Heart left ventricle (tissue), 16 donors: ENCODE data around the gene RHOT2. TPM values are rescaled to one million over a fixed set of nuclear protein-coding genes. Genes with fewer than 3 reads are reported as not detected.

Experiments used
- ATAC-seq, 4 donors: fragments of 200-7000 bp; cut with Tn5 transposase; one replicate each; pipeline ENCODE4 v1.9.1; 2020 to 2022; ENCODE audit warnings: moderate library complexity in 4 of 4, mild to moderate bottlenecking in 3 of 4, moderate number of reproducible peaks in 1 of 4
- DNase-seq, 5 donors: peaks; one replicate each; pipeline ENCODE4 v3.0.0-alpha.2; 2020
- H3K27ac ChIP-seq, 12 donors: fragments of 200-600 bp; sonication (generic) in 4 of 12; one replicate each; pipeline versions ENCODE4 v1.5.0 to v1.8.0; 2016 to 2022; ENCODE audit warnings: mild to moderate bottlenecking in 2 of 12
- H3K27me3 ChIP-seq, 9 donors: fragments of 200-600 bp; sonication (generic) in 2 of 9; one replicate each; pipeline versions ENCODE4 v1.5.1 to v1.8.0; 2016 to 2022; ENCODE audit warnings: mild to moderate bottlenecking in 3 of 9
- H3K36me3 ChIP-seq, 9 donors: fragments of 200-600 bp; sonication (generic) in 2 of 9; one replicate each; pipeline versions ENCODE4 v1.5.0 to v1.8.0; 2018 to 2022; ENCODE audit warnings: mild to moderate bottlenecking in 2 of 9
- H3K4me1 ChIP-seq, 12 donors: fragments of 200-600 bp; sonication (generic) in 4 of 12; one replicate each; pipeline versions ENCODE4 v1.5.0 to v1.8.0; 2016 to 2022; ENCODE audit warnings: mild to moderate bottlenecking in 3 of 12
- H3K4me3 ChIP-seq, 12 donors: fragments of 200-600 bp; sonication (generic) in 4 of 12; one replicate each; pipeline versions ENCODE4 v1.5.0 to v1.8.0; 2017 to 2022; ENCODE audit warnings: mild to moderate bottlenecking in 9 of 12, moderate library complexity in 4 of 12
- H3K9me3 ChIP-seq, 12 donors: fragments of 200-600 bp; sonication (generic) in 4 of 12; one replicate each; pipeline versions ENCODE4 v1.5.0 to v1.8.0; 2016 to 2022; ENCODE audit warnings: mild to moderate bottlenecking in 1 of 12
- CTCF ChIP-seq, 12 donors: fragments of 200-600 bp; sonication (generic) in 4 of 12; IDR thresholded peaks; one replicate each; pipeline versions ENCODE4 v1.5.0 to v1.8.0; 2018 to 2022; ENCODE audit warnings: antibody characterized with exemption in 12 of 12, mild to moderate bottlenecking in 5 of 12
- POLR2A ChIP-seq, 2 donors: fragments of 450-650 bp; IDR thresholded peaks; one replicate each; pipeline ENCODE4 v1.6.1; 2017; ENCODE audit warnings: antibody characterized with exemption in 2 of 2, mild to moderate bottlenecking in 2 of 2, moderate library complexity in 2 of 2
- WGBS, 4 donors: extraction: QIAGEN DNeasy Blood & Tissue Kit in 2 of 4; methylation state at CpG; one replicate each; pipeline versions ENCODE4 v1.1.5 to v1.1.7; 2013 to 2018; 5-methylcytosine and 5-hydroxymethylcytosine counted together
- intact Hi-C, 10 donors: fragments of 100-400 bp; cut with DNase I; formaldehyde crosslinking; loops; one replicate each; pipeline versions ENCODE4 v1.11.1 to v1.14.2; 2022
- polyA plus RNA-seq, 2 donors: library from polyadenylated mRNA; stranded (reverse); fragments of 200-250 nt; gene quantifications; one replicate each; pipeline ENCODE4 v1.2.3, GENCODE V29; 2013
- total RNA-seq, 9 donors: library from RNA; depleted of rRNA in 2 of 9; stranded (reverse); fragments of >200 nt in 2 of 9; fragmentation: NEBNext Ultra II Directional in 3 of 9; extraction: Animal tissue kit (Norgen Biotek cat#: 25700) in 3 of 9; gene quantifications; one replicate each; pipeline versions ENCODE4 v1.1.0 to v1.2.4, GENCODE V29; 2016 to 2023
- donor health status: ischemic (EF 13 %, LVEDD 7.1; RV severe dilation, severe dysfunction).
- donor health status: healthy with polysubstance abuse.
- donor health status: DM: no; HTN: yes; CAD: no.
- donor health status: DM: no; HTN: no; CAD: no.
- donor health status: ischemic (EF 25% LVEDD 6.9; RV normal size, moderate dysfunction).
- donor health status: ischemic (EF 25% LVEDD 5.7; RV mildly dilated, moderate dysfunction).
- donor health status: healthy.
- donor health status: DM: yes; HTN: yes; CAD: no.
- donor health status: ischemic (EF 35%, LVEDD 5.7; RV mildly dilated, moderate dysfunction).
- donor health status: nonischemic (EF 11% LVEDD 7.7; RV severe dilation, severe dysfunction).
- donor health status: DM: yes; HTN: yes; CAD: no.
- donor health status: PGD.
- donor health status: ischemic (EF 29% LVEDD 5.4; RV normal size, mild dysfunction).
- donor health status: nonischemic (EF 23%, LVEDD 6.1; RV moderate dilation, normal function).

RHOT2 gene
- total and polyA plus RNA-seq, 11 donors: 33.7 to 143 (median 83.5) TPM

- H3K4me1 ChIP-seq: peaks cover 0 to 25% (median 21%) of the 10 kb centered on the region in 12 donors
- DNase-seq (peak in 1 of 5 donors; percentile 29), ATAC-seq (no peak)
- H3K27ac ChIP-seq: no peak overlapping the region
- peaks cover 0 to 47% (median 10%) of the 10 kb centered on the region in 9 donors for H3K36me3 ChIP-seq
- no peaks in the 10 kb centered on the region for H3K9me3 ChIP-seq
- intact Hi-C loops: loop anchor here in 3 of 10 donors (5.0 kb wide), 2 partner anchors 36 to 51 kb away; partner anchors contain the start of gene RAB40C (in 2 of the 3)
- 93 to 97% (median 95%) methylated on average over 24 to 33 of the region's 33 CpGs for WGBS, 4 donors
- TF ChIP-seq POLR2A (IDR thresholded peaks at IDR 0.05) (no peak), CTCF (IDR thresholded peaks at IDR 0.05) (no peak)
- no peaks in the 10 kb centered on the region for H3K27me3 ChIP-seq
- H3K4me3 ChIP-seq: no peak overlapping the region
Measured at GRCh38 chr16:628321-629061, 39.4 kb upstream of the RHOT2 start.

GRCh38 chr16:629185-629832 lies 38.6 kb upstream of the RHOT2 start:
- Histone ChIP-seq H3K4me3 (no peak overlapping the region), H3K27ac (peak overlapping the region in 3 of 12 donors; percentile 6 to 54 (median 19)), H3K4me1 (peaks cover 0 to 25% (median 21%) of the 10 kb centered on the region in 12 donors), H3K27me3 (no peaks in the 10 kb centered on the region), H3K36me3 (peaks cover 0 to 55% (median 10%) of the 10 kb centered on the region in 9 donors), H3K9me3 (no peaks in the 10 kb centered on the region)
- ATAC-seq (peak in 3 of 4 donors; percentile 4 to 28 (median 5)), DNase-seq (peak in 2 of 5 donors; percentile 23)
- TF ChIP-seq POLR2A (IDR thresholded peaks at IDR 0.05) (no peak), CTCF (IDR thresholded peaks at IDR 0.05) (no peak)
- 65 to 89% (median 70%) methylated on average over 10 to 29 of the region's 29 CpGs for WGBS, 4 donors
- intact Hi-C loops: loop anchor here in 3 of 10 donors (5.0 kb wide), 2 partner anchors 37 to 52 kb away; partner anchors contain the start of gene RAB40C (in 2 of the 3)

GRCh38 chr16:629833-630248 lies 38.1 kb upstream of the RHOT2 start:
- peaks cover 0 to 30% (median 21%) of the 10 kb centered on the region in 12 donors for H3K4me1 ChIP-seq
- no peaks in the 10 kb centered on the region for H3K27me3 ChIP-seq
- H3K9me3 ChIP-seq: no peaks in the 10 kb centered on the region
- ATAC-seq (peak in 3 of 4 donors; percentile 0 to 21 (median 17)), DNase-seq (peak in 1 of 5 donors; percentile 26)
- TF ChIP-seq CTCF (IDR thresholded peaks at IDR 0.05) (no peak), POLR2A (IDR thresholded peaks at IDR 0.05) (no peak)
- H3K27ac ChIP-seq: peak overlapping the region in 2 of 12 donors; percentile 34 to 54
- no peak overlapping the region for H3K4me3 ChIP-seq
- intact Hi-C loops: loop anchor here in 4 of 10 donors (5.0 kb wide), 3 partner anchors 33 to 53 kb away; partner anchors contain the start of gene RAB40C (in 2 of the 4)
- WGBS, 4 donors: 38 to 75% (median 55%) methylated on average over 5 to 11 of the region's 11 CpGs
- H3K36me3 ChIP-seq: peaks cover 0 to 55% (median 10%) of the 10 kb centered on the region in 9 donors
